GM21576 (cell line): ENCODE data around the gene TUNAR.

Experiments used
- ATAC-seq: cut with Tn5 transposase; IDR thresholded peaks from one replicate; pipeline ENCODE4 v1.9.1; 2021; ENCODE audit warnings: mild to moderate bottlenecking, moderate library complexity; ENCODE audit not compliant: unreplicated experiment

The TUNAR gene

GRCh38 chr14:95911456-95911855 lies 34.8 kb downstream of the TUNAR start:
- ATAC-seq = no peak

GRCh38 chr14:95915330-95915729 lies 38.7 kb downstream of the TUNAR start:
- ATAC-seq = no peak

GRCh38 chr14:95918466-95918865 lies 41.8 kb downstream of the TUNAR start:
- no peak for ATAC-seq

- no peak for ATAC-seq
These were observed 44.3 kb downstream of the TUNAR start for GRCh38 chr14:95920769-95921438.

GRCh38 chr14:95922080-95922479 lies 45.4 kb downstream of the TUNAR start:
- ATAC-seq = no peak

- no peak for ATAC-seq
These were observed 52.1 kb downstream of the TUNAR start for GRCh38 chr14:95928751-95929150.

- no peak for ATAC-seq
These were observed 54.8 kb downstream of the TUNAR start for GRCh38 chr14:95931384-95931783.

- ATAC-seq = no peak
These were observed 58.7 kb downstream of the TUNAR start for GRCh38 chr14:95935228-95935822.

- ATAC-seq = no peak
These were observed 59.4 kb downstream of the TUNAR start for GRCh38 chr14:95936041-95936440.

GRCh38 chr14:95939335-95939734 lies 62.7 kb downstream of the TUNAR start:
- no peak for ATAC-seq

- no peak for ATAC-seq
These were observed 65.3 kb downstream of the TUNAR start for GRCh38 chr14:95941897-95942296.

GRCh38 chr14:95943699-95944098 lies 67.1 kb downstream of the TUNAR start:
- no peak for ATAC-seq

GRCh38 chr14:95944462-95944861 lies 67.8 kb downstream of the TUNAR start:
- ATAC-seq = no peak

GRCh38 chr14:95946867-95947266 lies 70.2 kb downstream of the TUNAR start:
- ATAC-seq = no peak

GRCh38 chr14:95948558-95948981 lies 71.9 kb downstream of the TUNAR start:
- ATAC-seq = no peak

- no peak for ATAC-seq
These were observed 74.7 kb downstream of the TUNAR start for GRCh38 chr14:95951359-95951758.

GRCh38 chr14:95953111-95953724 lies 76.6 kb downstream of the TUNAR start:
- ATAC-seq = no peak

- no peak for ATAC-seq
These were observed 80.2 kb downstream of the TUNAR start for GRCh38 chr14:95956601-95957460.

GRCh38 chr14:95958105-95958504 lies 81.5 kb downstream of the TUNAR start:
- ATAC-seq = no peak

- no peak for ATAC-seq
These were observed 82.7 kb downstream of the TUNAR start for GRCh38 chr14:95959317-95959716.

- ATAC-seq = no peak
These were observed 84.8 kb downstream of the TUNAR start for GRCh38 chr14:95961481-95961880.
